Gastroesophageal sphincter (tissue), 3 donors: Measurements from ENCODE around the gene CNTNAP2.

Source experiments
- POLR2A ChIP-seq, 2 donors: fragments of 450-650 bp; IDR thresholded peaks; one replicate each; pipeline ENCODE4 v1.6.1; 2017; ENCODE audit warnings: antibody characterized with exemption in 2 of 2, mild to moderate bottlenecking in 2 of 2, moderate library complexity in 1 of 2
- TF ChIP-seq, protein P1 (sequence below), 4 experiments: fragments of 200-600 bp in 2 of 4; fragments of 450-650 bp in 2 of 4; sonication (generic) in 1 of 4; IDR thresholded peaks; one replicate each; pipeline ENCODE4 v1.5.1; 2017 to 2019; ENCODE audit warnings: antibody characterized with exemption in 4 of 4, mild to moderate bottlenecking in 2 of 4, moderate library complexity in 2 of 4

GRCh38 chr7:147411096-147411495 is 1294.5 kb downstream of the CNTNAP2 start:
- no peak for TF ChIP-seq POLR2A (IDR thresholded peaks at IDR 0.05)
- TF ChIP-seq, protein P1, sequence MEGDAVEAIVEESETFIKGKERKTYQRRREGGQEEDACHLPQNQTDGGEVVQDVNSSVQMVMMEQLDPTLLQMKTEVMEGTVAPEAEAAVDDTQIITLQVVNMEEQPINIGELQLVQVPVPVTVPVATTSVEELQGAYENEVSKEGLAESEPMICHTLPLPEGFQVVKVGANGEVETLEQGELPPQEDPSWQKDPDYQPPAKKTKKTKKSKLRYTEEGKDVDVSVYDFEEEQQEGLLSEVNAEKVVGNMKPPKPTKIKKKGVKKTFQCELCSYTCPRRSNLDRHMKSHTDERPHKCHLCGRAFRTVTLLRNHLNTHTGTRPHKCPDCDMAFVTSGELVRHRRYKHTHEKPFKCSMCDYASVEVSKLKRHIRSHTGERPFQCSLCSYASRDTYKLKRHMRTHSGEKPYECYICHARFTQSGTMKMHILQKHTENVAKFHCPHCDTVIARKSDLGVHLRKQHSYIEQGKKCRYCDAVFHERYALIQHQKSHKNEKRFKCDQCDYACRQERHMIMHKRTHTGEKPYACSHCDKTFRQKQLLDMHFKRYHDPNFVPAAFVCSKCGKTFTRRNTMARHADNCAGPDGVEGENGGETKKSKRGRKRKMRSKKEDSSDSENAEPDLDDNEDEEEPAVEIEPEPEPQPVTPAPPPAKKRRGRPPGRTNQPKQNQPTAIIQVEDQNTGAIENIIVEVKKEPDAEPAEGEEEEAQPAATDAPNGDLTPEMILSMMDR (IDR thresholded peaks at IDR 0.05): no peak
